ENCODE data around the gene HSPA1L. TPM values are rescaled to one million over a fixed set of nuclear protein-coding genes. Genes with fewer than 3 reads are reported as not detected.

Gene HSPA1L
- total and polyA plus RNA-seq, 2 donors (not counting 1 experiment from before 2014, with no cell fraction given) = 0.81 to 2.0 TPM

- Histone ChIP-seq H3K36me3 (replicated peaks in 1 of 2; ENCODE audit: control extremely low read depth in 1 of 2, control insufficient read depth in 1 of 2, extremely low read depth in 1 of 2, insufficient read depth in 2 of 2, low read length in 1 of 2) (peaks cover 0 to 22% of the 10 kb centered on the region in 2 experiments), H3K79me2 (ENCODE audit: control insufficient read depth, insufficient read depth, low read length) (peaks cover 32% of the 10 kb centered on the region), H2AFZ (ENCODE audit: insufficient read depth, low read depth, low read length, poor library complexity, severe bottlenecking) (no peak overlapping the region), H3K9ac (ENCODE audit: low read length) (no peak overlapping the region), H3K4me2 (replicated peaks; ENCODE audit: low read depth, low read length, poor library complexity, severe bottlenecking) (no peak overlapping the region), H3K27me3 (replicated peaks in 1 of 4; ENCODE audit: control extremely low read depth in 1 of 4, control insufficient read depth in 3 of 4, insufficient read depth in 4 of 4, low read length in 3 of 4) (no peaks in the 10 kb centered on the region), H3K4me1 (ENCODE audit: control insufficient read depth in 2 of 2, insufficient read depth in 2 of 2, low read length in 2 of 2) (peaks cover 57 to 78% of the 10 kb centered on the region in 2 donors), H3K4me3 (ENCODE audit: control extremely low read depth in 1 of 5, extremely low read depth in 1 of 5, insufficient read depth in 1 of 5, low read depth in 2 of 5, low read length in 4 of 5) (no peak overlapping the region), H3K9me3 (ENCODE audit: control extremely low read depth in 1 of 3, control insufficient read depth in 2 of 3, insufficient read depth in 1 of 3, low read length in 2 of 3) (no peaks in the 10 kb centered on the region), H4K20me1 (ENCODE audit: control insufficient read depth, insufficient read depth, low read length, poor library complexity, severe bottlenecking) (no peaks in the 10 kb centered on the region), H3K27ac (ENCODE audit: low read length in 2 of 2) (peak overlapping the region; percentile 2 to 52)
- ChIA-PET POLR2A (no interaction called here), CTCF (no interaction called here)
- TF ChIP-seq EZH2 (IDR thresholded peaks at IDR 0.05; ENCODE audit: borderline replicate concordance, insufficient read depth, low read depth, low read length, poor library complexity, severe bottlenecking) (no peak), CTCF (IDR thresholded peaks at IDR 0.05) (no peak)
- ATAC-seq (ENCODE audit: low read depth) = no peak
- 74% methylated on average over 10 of the region's 12 CpGs for WGBS (ENCODE audit: insufficient coverage)
- peak overlapping the region; percentile 70 for H3K27ac Mint-ChIP-seq
- H3K4me1 Mint-ChIP-seq = peaks cover 58% of the 10 kb centered on the region
- intact Hi-C loops (cut with micrococcal nuclease) = no loop called here
- no peak for DNase-seq
- no peaks in the 10 kb centered on the region for H3K27me3 Mint-ChIP-seq
- no peak overlapping the region for H3K4me3 Mint-ChIP-seq
- no peaks in the 10 kb centered on the region for H3K9me3 Mint-ChIP-seq (ENCODE audit: insufficient read depth)
Observed at GRCh38 chr6:31792761-31793171, 22.3 kb downstream of the HSPA1L start.

- POLR2A ChIA-PET = no interaction called here
- H3K9me3 Mint-ChIP-seq (ENCODE audit: insufficient read depth) = no peaks in the 10 kb centered on the region
- H2AFZ ChIP-seq (ENCODE audit: insufficient read depth, low read depth, low read length, poor library complexity, severe bottlenecking) = no peak overlapping the region
- peaks cover 49 to 76% of the 10 kb centered on the region in 2 donors for H3K4me1 ChIP-seq (ENCODE audit: control insufficient read depth in 2 of 2, insufficient read depth in 2 of 2, low read length in 2 of 2)
- ATAC-seq (ENCODE audit: low read depth) (no peak), DNase-seq (no peak)
- H3K4me3 ChIP-seq (ENCODE audit: control extremely low read depth in 1 of 5, extremely low read depth in 1 of 5, insufficient read depth in 1 of 5, low read depth in 2 of 5, low read length in 4 of 5) = no peak overlapping the region
- H3K4me3 Mint-ChIP-seq = no peak overlapping the region
- peak overlapping the region in 1 of 2 donors; percentile 12 for H3K27ac ChIP-seq (ENCODE audit: low read length in 2 of 2)
- no peaks in the 10 kb centered on the region for H3K27me3 ChIP-seq (replicated peaks in 1 of 4; ENCODE audit: control extremely low read depth in 1 of 4, control insufficient read depth in 3 of 4, insufficient read depth in 4 of 4, low read length in 3 of 4)
- H3K79me2 ChIP-seq (ENCODE audit: control insufficient read depth, insufficient read depth, low read length) = peaks cover 32% of the 10 kb centered on the region
- no peak overlapping the region for H3K4me2 ChIP-seq (replicated peaks; ENCODE audit: low read depth, low read length, poor library complexity, severe bottlenecking)
- peaks cover 51% of the 10 kb centered on the region for H3K4me1 Mint-ChIP-seq
- WGBS (ENCODE audit: insufficient coverage) = no CpG with 5 or more reads among the region's 3 CpGs
- H3K9ac ChIP-seq (ENCODE audit: low read length) = no peak overlapping the region
- TF ChIP-seq EZH2 (IDR thresholded peaks at IDR 0.05; ENCODE audit: borderline replicate concordance, insufficient read depth, low read depth, low read length, poor library complexity, severe bottlenecking) (no peak), CTCF (IDR thresholded peaks at IDR 0.05) (no peak)
- H3K36me3 ChIP-seq (replicated peaks in 1 of 2; ENCODE audit: control extremely low read depth in 1 of 2, control insufficient read depth in 1 of 2, extremely low read depth in 1 of 2, insufficient read depth in 2 of 2, low read length in 1 of 2) = peaks cover 0 to 19% of the 10 kb centered on the region in 2 experiments
- peak overlapping the region; percentile 70 for H3K27ac Mint-ChIP-seq
- no peaks in the 10 kb centered on the region for H3K27me3 Mint-ChIP-seq
- no peaks in the 10 kb centered on the region for H3K9me3 ChIP-seq (ENCODE audit: control extremely low read depth in 1 of 3, control insufficient read depth in 2 of 3, insufficient read depth in 1 of 3, low read length in 2 of 3)
- CTCF ChIA-PET = interaction anchor here (1.2 to 3.4 kb wide), 2 partner anchors 21 to 53 kb away, joined by 3 to 34 read pairs; partner anchors contain the start of genes CLIC1 and MSH5
- intact Hi-C loops (cut with micrococcal nuclease) = no loop called here
- H4K20me1 ChIP-seq (ENCODE audit: control insufficient read depth, insufficient read depth, low read length, poor library complexity, severe bottlenecking) = no peaks in the 10 kb centered on the region
Observed at GRCh38 chr6:31792090-31792374, 23.1 kb downstream of the HSPA1L start.
